NB4 (cell line): Measurements from ENCODE around the gene GTF3C4.

Source experiments
- CTCF ChIP-seq: IDR thresholded peaks from one replicate; pipeline ENCODE4 v1.5.1; 2012; ENCODE audit warnings: low read depth, low read length
- POLR2A ChIP-seq: IDR thresholded peaks from 2 replicates; pipeline ENCODE4 v1.6.1; 2011; ENCODE audit warnings: mild to moderate bottlenecking; ENCODE audit not compliant: insufficient read length; ENCODE audit errors: extremely low read depth

- TF ChIP-seq POLR2A, result no peak
- no peak for TF ChIP-seq CTCF
Measured at GRCh38 chr9:132728497-132728896, 58.2 kb downstream of the GTF3C4 start.
